Kidney epithelial cell (primary cell): ENCODE measurements around the gene NDP. TPM values are rescaled to one million over a fixed set of nuclear protein-coding genes. Genes with fewer than 3 reads are reported as not detected.

ENCODE experiments used
- DNase-seq: peaks from one replicate; pipeline ENCODE4 v3.0.0-alpha.2; 2010; ENCODE audit warnings: low read depth
- H3K27me3 ChIP-seq: 2 replicates; pipeline ENCODE4 v1.6.0; 2011; ENCODE audit warnings: low read length; ENCODE audit not compliant: control insufficient read depth, insufficient read depth
- H3K36me3 ChIP-seq: 2 replicates; pipeline ENCODE4 v1.5.1; 2011; ENCODE audit warnings: low read length; ENCODE audit not compliant: control insufficient read depth, insufficient read depth
- H3K4me3 ChIP-seq: 2 replicates; pipeline ENCODE4 v1.5.1; 2011; ENCODE audit warnings: low read depth, mild to moderate bottlenecking, control low read depth, low read length
- total RNA-seq: library from RNA; depleted of rRNA; stranded (reverse); fragments of >200 nt; gene quantifications from 2 replicates; pipeline ENCODE4 v1.2.3, GENCODE V29; 2015
- TF ChIP-seq, protein P1 (sequence below): IDR thresholded peaks from 2 replicates; pipeline ENCODE4 v1.5.1; 2011; ENCODE audit warnings: mild to moderate bottlenecking, moderate library complexity, low read length, control low read depth, inconsistent platforms; ENCODE audit not compliant: insufficient read depth, poor library complexity, severe bottlenecking

NDP gene, protein sequence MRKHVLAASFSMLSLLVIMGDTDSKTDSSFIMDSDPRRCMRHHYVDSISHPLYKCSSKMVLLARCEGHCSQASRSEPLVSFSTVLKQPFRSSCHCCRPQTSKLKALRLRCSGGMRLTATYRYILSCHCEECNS
- total RNA-seq, result not detected in 2 replicates

DNA sequence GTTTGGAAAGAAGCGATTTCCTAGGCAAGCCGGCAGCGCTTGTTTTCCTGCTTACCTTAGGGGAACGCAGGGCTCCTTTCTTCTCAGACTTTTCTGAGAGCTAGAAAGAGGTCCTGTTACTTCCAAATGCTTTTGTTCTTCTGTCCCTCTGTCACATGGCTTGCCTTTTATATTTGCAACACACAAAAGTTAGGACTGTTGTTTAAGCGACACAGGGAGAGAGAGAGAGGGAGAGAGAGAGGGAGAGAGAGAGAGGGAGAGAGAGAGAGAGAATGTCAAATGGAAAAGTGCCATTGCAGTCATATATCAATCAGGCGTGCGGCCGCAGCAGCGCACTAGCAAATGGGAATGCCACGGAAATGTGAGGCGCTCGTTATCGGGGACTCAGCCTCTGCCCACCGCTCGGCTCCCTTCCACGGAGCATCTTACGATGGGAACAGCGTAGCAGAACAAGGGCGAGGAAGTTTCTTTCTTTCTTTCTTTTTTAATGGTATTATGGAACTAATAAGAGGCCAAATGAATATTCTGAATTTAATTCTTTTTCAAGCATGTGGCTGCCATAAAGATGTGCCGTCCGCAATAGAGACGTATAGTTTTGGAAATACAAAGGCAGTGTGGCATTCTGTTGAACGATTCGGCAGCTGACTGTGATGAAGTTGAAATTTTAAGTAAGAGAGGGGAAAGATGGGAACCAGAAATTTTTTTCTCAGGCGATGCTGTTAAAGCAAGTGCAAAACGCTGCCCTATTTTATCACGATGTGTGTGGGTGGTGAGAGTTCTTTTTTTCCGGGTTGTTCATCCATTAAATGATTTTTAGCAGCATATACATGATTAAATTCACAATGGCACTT lies at the start of gene NDP:
Gene NDP, minus strand, starts transcription at position 142 of the 851 bp plus-strand sequence. CDS start 14,745 bp downstream, outside the sequence.
- DNase-seq, result no peak
- Histone ChIP-seq H3K36me3 (no peaks in the 10 kb centered on the region), H3K4me3 (peak within 1 kb of the TSS; percentile 31), H3K27me3 (peaks cover 2% of the 10 kb centered on the region)
- TF ChIP-seq, protein P1, sequence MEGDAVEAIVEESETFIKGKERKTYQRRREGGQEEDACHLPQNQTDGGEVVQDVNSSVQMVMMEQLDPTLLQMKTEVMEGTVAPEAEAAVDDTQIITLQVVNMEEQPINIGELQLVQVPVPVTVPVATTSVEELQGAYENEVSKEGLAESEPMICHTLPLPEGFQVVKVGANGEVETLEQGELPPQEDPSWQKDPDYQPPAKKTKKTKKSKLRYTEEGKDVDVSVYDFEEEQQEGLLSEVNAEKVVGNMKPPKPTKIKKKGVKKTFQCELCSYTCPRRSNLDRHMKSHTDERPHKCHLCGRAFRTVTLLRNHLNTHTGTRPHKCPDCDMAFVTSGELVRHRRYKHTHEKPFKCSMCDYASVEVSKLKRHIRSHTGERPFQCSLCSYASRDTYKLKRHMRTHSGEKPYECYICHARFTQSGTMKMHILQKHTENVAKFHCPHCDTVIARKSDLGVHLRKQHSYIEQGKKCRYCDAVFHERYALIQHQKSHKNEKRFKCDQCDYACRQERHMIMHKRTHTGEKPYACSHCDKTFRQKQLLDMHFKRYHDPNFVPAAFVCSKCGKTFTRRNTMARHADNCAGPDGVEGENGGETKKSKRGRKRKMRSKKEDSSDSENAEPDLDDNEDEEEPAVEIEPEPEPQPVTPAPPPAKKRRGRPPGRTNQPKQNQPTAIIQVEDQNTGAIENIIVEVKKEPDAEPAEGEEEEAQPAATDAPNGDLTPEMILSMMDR, result no peak

DNA sequence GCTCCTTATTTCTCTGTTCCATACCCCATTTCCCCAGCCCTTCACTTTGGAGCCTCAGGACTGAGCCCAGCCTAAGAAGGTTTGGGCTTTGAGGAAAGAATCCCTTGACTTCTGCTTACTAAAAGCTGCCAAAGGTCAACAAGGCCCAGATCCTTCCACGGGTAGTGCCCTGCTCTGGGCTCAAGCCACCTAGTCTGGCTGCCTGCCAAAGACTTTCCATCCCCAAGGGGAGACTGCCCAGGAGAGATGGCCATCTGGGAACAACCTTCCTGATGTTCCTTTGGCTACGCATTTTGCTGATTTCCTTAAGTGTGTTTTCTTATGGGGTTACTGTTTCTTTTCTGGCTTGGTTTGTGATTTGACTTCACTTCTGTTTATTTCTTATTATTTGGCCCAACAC lies 49.8 kb upstream of the NDP start:
- Histone ChIP-seq H3K27me3 (no peaks in the 10 kb centered on the region), H3K36me3 (no peaks in the 10 kb centered on the region), H3K4me3 (no peak overlapping the region)
- no peak for DNase-seq
- TF ChIP-seq, protein P1, result no peak

DNA sequence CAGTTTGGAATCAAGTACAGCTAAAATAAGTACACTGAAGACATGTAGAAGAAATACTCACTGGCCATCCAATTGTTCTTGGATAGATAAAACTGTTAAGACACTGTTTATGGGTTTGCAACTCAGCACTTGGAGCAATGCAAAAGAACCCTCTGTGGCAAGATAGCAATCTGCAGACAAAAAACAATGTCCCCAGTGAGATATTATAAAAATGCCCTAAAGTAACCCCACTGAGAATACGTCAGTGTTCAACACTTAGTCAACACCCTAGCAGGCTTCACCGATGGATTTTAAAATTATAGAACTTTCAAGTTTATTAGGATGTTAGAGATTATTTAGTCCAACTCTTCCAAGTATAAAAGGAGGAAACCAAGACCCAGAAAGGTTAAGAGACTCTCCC lies 47.5 kb upstream of the NDP start:
- no peak for DNase-seq

DNA sequence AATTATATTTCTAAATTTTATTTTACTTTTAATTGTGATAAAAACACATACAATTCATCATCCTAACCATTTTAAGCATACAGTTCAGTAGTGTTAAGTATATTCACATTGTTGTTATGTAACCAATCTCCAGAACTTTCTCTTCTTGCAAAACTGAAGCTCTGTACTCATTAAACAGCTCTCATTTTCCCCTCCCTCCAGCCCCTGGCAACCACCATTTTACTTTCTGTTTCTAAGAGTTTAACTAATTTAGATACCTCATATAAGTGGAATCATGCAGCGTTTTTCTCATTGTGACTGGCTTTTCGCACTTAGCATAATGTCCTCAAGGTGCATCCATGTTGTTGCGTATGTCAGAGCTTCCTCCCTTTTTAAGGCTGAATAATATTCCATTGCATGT lies 46.7 kb upstream of the NDP start:
- TF ChIP-seq, protein P1, result no peak
- Histone ChIP-seq H3K27me3 (no peaks in the 10 kb centered on the region), H3K4me3 (no peak overlapping the region), H3K36me3 (no peaks in the 10 kb centered on the region)
- DNase-seq, result no peak

More for the DNA sequence above, 47.5 kb upstream of the NDP start:
- no peaks in the 10 kb centered on the region for H3K27me3 ChIP-seq
- no peak overlapping the region for H3K4me3 ChIP-seq
- no peaks in the 10 kb centered on the region for H3K36me3 ChIP-seq
- TF ChIP-seq, protein P1, result no peak

DNA sequence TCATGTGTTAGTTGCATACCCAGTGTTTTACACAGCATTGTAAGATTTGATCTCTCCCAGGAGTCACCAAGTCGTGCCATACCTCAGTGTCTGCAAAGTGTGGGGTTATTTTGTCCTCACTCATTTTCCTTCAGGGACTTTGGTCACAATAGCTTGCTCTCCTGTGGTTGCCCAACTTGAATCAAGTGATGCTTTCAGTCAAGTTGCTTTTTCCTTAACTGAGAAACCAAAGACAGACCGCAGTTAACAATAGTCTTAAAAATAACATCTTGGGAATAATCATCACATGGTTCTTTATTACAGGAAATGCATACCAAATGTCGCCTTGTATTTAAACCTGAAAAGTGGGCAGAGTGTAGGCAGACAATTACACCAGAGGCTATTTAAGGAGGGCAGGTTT lies 44.5 kb upstream of the NDP start:
- no peak overlapping the region for H3K4me3 ChIP-seq
- H3K36me3 ChIP-seq, result no peaks in the 10 kb centered on the region
- no peak for DNase-seq
- TF ChIP-seq, protein P1, result no peak
- no peaks in the 10 kb centered on the region for H3K27me3 ChIP-seq

DNA sequence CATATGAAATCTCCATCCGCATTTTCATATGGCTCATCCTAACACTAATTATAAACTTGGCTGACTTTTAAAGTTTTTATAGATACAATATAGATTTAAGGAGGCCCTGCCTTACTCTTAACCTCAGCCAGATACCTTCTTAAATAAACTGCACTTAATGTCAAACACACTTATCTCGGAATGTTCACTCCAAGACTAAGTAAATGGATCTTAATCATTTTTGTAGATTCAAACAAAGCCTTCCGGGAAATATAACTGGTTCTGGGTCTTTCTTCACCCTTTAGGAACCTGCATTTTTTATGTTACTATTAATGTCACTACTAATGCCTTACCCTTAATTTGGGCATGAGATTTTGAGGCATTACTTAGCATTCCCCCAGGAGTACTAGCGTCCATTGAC lies 43.7 kb upstream of the NDP start:
- DNase-seq, result no peak
- Histone ChIP-seq H3K4me3 (no peak overlapping the region), H3K27me3 (no peaks in the 10 kb centered on the region), H3K36me3 (no peaks in the 10 kb centered on the region)
- TF ChIP-seq, protein P1, result no peak
